Measurements from ENCODE around the gene MET.

MET gene

GRCh38 chr7:116786791-116787443, 114.9 kb downstream of the MET start:
- no peak for DNase-seq

GRCh38 chr7:116787881-116788280, 115.9 kb downstream of the MET start:
- no peak for DNase-seq

GRCh38 chr7:116788572-116789197, 116.7 kb downstream of the MET start:
- no peak for DNase-seq

- DNase-seq = no peak
These were observed 118.0 kb downstream of the MET start for GRCh38 chr7:116790025-116790424.

- no peak for DNase-seq
These were observed 120.8 kb downstream of the MET start for GRCh38 chr7:116792813-116793212.

GRCh38 chr7:116793795-116794340, 121.9 kb downstream of the MET start:
- DNase-seq = no peak

GRCh38 chr7:116796471-116796870, 124.5 kb downstream of the MET start:
- no peak for DNase-seq

- no peak for DNase-seq
These were observed 125.6 kb downstream of the MET start for GRCh38 chr7:116797612-116798011.

- DNase-seq = no peak
These were observed 126.2 kb downstream of the MET start for GRCh38 chr7:116798232-116798631.

GRCh38 chr7:116799916-116800315, 127.9 kb downstream of the MET start:
- no peak for DNase-seq

GRCh38 chr7:116800594-116800993, 128.6 kb downstream of the MET start:
- DNase-seq = no peak

GRCh38 chr7:116801092-116801710, 129.2 kb downstream of the MET start:
- DNase-seq = no peak

GRCh38 chr7:116802144-116802745, 130.2 kb downstream of the MET start:
- DNase-seq = no peak

GRCh38 chr7:116802746-116803152, 130.8 kb downstream of the MET start:
- DNase-seq = no peak

GRCh38 chr7:116804471-116804870, 132.5 kb downstream of the MET start:
- DNase-seq = no peak

- DNase-seq = no peak
These were observed 133.1 kb downstream of the MET start for GRCh38 chr7:116805100-116805544.

- no peak for DNase-seq
These were observed 134.3 kb downstream of the MET start for GRCh38 chr7:116806046-116806944.

GRCh38 chr7:116807011-116807560, 135.1 kb downstream of the MET start:
- DNase-seq = no peak

- DNase-seq = no peak
These were observed 137.8 kb downstream of the MET start for GRCh38 chr7:116809636-116810266.

GRCh38 chr7:116810267-116811116, 138.5 kb downstream of the MET start:
- no peak for DNase-seq

- no peak for DNase-seq
These were observed 139.8 kb downstream of the MET start for GRCh38 chr7:116811768-116812167.

Measured in GF-D8 (cell line).